Measurements from ENCODE around the gene GRIA1.

GRIA1 gene

GRCh38 chr5:153490118-153491037 lies at the start of gene GRIA1:
Gene GRIA1, plus strand, starts transcription at chr5:153490670.
- peak in 2 of 3 experiments; percentile 71 to 84 for DNase-seq

DNA sequence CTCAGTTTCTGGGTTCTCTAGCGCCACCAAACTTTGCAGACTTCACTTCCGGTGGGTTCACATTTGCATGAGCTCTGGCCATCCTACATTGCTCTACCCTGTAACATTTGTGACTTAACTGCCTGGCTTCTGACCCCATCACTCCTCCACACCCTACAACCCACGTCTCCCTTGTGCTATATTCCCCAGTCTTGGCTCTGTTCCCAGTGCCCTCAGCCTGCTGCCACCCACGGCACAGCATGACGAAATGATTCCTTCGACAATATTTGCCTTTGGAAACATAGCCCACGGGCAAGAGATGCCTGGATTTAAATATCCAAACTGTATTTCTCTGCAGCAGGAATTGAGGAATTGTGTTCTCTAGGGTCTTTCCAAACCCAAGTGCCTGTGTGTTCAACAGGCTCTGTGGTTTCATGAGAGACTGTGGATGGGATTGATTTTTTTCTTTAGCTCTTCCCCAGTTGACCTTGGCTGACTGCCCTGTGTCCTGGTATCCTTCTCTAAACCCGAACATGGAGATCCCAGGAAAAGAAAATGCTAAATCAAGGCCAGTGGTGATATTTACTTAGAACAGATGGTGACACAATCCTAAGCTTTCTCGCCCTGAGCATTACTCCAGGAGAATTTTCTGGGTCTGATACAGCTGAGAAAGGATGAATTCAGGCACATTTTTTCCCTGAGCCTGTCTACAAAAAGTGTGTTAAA lies 44.4 kb upstream of the GRIA1 start:
- DNase-seq, result peak; percentile 66 to 84 (median 73)

DNA sequence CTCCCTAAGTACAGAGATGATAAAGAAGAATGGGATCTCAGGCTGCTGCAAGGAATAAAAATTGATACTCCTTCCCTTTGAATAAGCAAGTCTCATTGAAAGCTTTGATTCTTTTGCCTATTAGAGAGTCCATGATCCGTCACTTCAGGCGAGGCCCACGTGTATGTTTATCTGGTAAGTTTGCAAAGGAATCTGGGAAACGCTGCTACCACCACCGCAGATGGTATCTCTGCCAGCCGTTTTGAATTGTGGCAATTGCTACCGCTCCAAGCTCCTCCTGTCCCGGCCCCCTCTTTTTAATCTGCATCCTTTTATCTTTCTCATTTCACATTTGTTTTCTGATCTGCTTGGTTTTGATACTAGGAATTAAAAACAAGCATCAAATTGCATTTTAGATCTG lies 42.9 kb upstream of the GRIA1 start:
- DNase-seq, result no peak

DNA sequence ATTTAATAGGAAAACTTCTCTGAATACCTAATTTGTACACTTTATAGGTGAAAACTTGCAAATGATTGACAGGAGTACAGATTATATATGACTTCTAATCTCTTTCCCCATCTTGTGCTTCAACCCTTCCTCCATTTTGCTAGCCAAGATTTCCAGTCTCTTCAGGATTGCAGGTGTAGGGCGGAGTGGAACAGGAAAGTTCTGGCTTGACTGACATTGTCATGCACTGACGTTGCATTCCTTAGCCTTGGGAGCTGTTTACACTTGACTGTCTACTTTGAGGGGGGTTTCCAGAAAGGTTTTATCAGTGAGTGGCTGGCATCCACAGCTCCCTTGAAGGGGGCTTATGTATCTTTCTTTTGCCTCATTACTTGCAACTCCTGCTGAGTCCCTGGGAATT lies 34.1 kb upstream of the GRIA1 start:
- no peak for DNase-seq

GRCh38 chr5:153456993-153457392 lies 33.5 kb upstream of the GRIA1 start:
- DNase-seq, result no peak

DNA sequence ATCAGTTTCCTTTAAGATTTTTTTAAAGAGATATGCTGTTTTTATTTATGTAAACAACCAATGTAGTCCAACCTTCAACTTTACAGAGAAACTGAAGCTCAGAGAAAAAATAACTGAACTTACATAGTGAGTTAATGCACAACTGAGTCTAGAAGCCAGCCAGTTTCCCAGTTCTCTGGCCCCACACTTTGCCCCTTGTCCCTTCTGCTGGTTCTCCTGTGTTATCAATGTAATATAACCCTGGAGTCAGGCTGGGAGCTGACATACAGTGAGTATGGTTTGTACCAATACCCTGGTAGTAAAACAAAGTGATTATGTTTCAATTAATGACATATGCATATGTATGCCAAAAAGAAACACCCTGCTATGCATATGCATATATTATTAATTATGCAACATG lies 32.2 kb upstream of the GRIA1 start:
- DNase-seq, result no peak

GRCh38 chr5:153459051-153459743 lies 31.3 kb upstream of the GRIA1 start:
- DNase-seq, result peak in 2 of 3 experiments; percentile 39 to 80

DNA sequence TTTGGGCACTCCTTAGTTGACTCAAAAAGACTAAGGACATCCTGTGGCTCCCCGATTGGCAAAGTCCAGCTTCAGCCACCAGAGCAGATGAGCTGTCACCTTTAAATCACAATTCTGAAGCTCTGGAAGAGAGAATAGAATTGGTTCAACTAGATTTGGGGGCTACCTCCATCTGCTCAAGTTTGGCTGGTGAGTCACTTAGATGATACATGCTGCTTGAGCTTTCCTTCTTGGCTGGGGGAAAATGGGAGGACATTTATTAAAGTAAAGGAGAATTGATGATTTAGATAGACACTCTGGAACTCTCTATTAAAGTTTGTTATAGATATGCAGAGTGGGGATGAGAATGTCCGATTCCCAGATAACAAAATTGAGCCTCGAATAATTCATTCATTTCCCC lies 30.0 kb upstream of the GRIA1 start:
- DNase-seq, result no peak

- DNase-seq, result no peak
Measured at GRCh38 chr5:153461341-153461740, 29.1 kb upstream of the GRIA1 start.

- no peak for DNase-seq
Measured at GRCh38 chr5:153463806-153464205, 26.7 kb upstream of the GRIA1 start.

GRCh38 chr5:153467546-153467945 lies 22.9 kb upstream of the GRIA1 start:
- no peak for DNase-seq

- DNase-seq, result no peak
Measured at GRCh38 chr5:153469423-153469822, 21.0 kb upstream of the GRIA1 start.

DNA sequence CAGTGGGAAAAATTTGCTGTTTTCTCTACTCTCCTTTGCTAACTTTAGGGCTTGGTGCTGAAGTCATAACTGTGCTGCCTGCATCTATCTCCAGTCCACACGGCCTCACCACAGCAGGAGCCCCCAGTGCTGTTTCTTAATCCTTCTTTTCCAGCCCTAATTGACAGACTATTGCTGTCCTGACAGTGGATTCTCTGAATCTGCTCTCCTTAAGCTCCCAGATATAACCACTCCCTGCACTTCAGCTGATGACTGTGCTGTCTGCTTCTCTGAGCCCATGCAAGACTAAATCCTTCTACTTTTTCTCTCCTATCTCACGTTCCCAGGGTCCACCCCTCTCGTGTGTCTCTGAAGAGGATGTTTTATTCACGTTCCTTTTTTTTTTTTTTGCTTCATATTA lies 19.7 kb upstream of the GRIA1 start:
- no peak for DNase-seq

DNA sequence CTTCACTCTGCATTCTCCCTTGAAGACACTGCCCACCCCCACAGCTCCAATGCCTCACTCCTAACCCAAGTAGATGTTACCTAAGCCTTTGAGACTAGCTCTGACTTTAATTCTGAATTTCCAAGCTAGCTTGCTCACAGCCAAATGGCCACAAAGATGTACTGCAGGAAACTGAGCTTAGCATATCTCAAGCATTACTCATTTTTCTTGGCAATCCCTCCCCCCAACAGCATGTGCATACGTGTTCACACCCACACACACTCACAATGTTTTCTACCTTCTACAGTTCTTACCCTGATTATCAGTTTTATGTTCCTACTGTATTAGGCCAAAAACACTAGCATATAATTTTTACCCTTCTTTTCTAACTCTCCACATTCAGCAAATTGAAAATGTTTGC lies 13.7 kb upstream of the GRIA1 start:
- DNase-seq, result no peak

DNA sequence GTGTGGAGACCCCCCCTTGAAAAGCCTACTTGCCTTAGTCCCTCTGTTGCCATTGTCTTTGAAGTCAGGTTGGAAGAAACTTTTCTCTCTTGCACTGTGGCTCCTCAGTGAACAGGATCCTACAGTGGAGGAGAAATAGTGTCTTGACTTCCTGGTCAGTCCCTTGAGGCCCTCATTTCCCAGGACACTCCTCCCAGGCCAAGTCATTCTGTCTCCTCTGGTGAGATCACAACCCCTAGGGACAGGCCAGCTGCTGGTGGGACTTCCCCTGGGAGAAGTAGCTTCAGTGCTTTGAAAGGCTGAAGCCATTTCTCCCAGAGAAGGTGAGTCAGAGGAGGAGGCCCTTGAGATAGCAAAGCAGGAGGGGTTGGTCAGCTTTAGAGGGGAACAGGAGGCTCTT lies 10.1 kb upstream of the GRIA1 start:
- no peak for DNase-seq

GRCh38 chr5:153483482-153483881 lies 7.0 kb upstream of the GRIA1 start:
- DNase-seq, result peak in 1 of 3 experiments; percentile 23

DNA sequence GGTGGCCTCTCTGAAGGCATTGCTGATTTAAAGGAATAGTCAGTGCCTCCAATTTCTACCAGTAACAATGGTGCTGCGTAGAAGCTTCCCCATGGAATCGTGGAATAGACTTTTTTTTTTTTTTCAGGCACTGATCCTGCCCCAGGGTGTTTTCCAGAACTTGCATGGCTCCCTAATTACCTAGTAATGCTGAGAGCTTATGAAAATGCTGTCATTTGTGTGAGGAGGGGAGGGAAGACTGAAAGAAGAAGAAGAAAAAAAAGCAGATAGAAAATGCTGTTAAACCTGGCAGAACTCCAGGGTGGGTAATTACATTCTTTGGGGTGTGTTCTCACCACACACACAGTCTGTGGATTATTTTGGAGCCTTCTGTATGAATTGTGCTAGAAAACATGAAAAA lies 4.8 kb upstream of the GRIA1 start:
- DNase-seq, result peak in 2 of 3 experiments; percentile 12 to 63

GRCh38 chr5:153486771-153487170 lies 3.7 kb upstream of the GRIA1 start:
- DNase-seq, result no peak

DNA sequence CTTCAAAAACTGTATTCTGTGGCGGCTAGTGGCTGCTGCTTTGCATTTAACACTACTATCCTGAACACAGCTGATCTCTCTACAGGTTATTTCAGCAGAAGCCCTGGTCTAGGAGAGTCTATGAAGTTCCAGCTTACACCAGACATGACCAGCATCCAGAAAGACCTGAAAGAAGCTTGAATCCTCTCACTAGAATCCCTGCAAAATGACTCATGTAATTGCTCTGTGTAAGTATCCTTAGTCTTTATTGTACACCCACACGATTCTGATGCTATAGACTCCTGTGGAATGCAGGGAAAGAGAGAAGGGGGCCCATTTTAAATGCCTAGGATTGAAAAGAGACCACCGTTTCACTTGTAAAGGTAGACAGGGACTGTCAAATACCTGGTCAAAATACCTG lies 859 bp upstream of the GRIA1 start:
- peak in 1 of 3 experiments; percentile 60 for DNase-seq

DNA sequence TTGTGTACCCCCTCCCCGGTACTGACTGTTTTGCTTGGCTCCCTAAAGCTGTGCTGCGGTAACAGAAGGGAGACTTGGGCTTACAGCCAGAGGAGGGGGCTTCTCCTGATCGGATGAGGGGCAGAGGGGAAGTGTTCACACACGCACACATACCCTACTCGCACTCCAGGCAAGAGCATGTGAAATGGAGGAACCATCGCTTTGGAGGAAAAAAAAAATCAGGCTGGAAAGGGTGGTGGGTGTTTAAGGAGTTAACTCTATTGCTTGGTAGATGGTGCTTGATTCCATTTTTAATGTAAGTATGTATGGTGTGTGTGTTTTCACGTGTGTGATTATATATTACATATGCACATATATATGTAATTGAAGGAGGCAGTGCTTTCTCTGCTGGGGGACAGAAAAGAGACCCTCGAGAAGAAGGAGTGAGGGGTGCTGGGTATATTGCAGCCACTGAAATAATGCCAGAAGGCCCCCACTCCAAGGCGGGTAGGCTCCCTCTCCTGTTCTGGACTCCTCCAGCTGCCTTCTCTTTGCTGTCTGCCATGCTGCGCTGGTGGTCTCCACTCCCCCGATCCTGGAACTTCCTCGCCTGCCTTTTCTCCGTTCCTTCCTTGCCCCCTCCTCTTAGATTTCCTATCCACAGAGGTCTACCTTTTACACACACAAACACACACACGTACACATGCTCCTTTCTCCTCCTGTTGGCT lies 721 bp downstream of the GRIA1 start:
- DNase-seq, result peak in 2 of 3 experiments; percentile 37 to 62

- peak; percentile 34 to 78 (median 37) for DNase-seq
Measured at GRCh38 chr5:153491856-153492255, 1.4 kb downstream of the GRIA1 start.

DNA sequence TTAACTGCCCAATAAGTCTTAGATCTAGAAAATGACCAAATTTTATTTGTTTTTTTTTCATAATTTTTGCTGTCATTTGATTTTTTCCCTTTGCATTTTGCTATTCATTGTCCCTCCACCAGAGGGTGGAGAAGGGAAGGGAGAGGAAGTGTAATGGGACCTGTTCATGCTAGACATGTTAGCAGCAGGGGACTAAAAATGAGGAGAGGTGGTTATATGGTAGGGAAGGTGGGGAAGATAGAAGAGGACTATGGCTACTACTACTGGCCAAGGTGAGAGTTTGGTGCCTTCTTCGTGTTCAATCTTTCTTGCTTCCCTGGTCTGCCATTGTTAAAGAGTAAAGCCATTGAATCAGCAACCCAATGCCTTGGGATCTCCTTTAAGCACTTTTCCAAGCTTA lies 6.4 kb downstream of the GRIA1 start:
- DNase-seq, result peak; percentile 13 to 46 (median 35)

DNA sequence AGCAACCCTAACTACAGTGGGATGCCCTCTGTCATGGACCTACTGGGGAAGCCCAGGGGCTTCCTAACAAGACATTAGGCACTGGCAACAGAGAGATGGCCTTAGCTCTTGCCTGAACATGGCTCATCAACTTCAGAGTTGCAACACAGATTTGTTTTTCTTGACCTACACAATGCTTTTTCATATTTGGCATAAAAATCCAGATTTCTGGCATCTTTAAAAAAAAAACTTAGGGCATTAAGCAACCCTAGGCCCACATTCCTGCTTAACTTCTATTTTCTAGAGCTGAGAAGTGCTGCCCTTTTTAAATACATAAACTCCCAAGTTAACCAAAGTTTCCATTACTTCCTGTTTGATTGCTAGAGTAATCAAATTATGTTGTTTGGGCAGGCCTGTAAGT lies 8.0 kb downstream of the GRIA1 start:
- no peak for DNase-seq

All from NCI-H1417 (cell line).